NB4 (cell line): ENCODE results near the gene TMCO6.

ENCODE experiments used
- MYC ChIP-seq: IDR thresholded peaks from 2 replicates; pipeline ENCODE4 v1.6.1; 2011; ENCODE audit warnings: low read depth, low read length
- POLR2A ChIP-seq: IDR thresholded peaks from 2 replicates; pipeline ENCODE4 v1.6.1; 2011; ENCODE audit warnings: mild to moderate bottlenecking; ENCODE audit not compliant: insufficient read length; ENCODE audit errors: extremely low read depth
- TF ChIP-seq, protein P1 (sequence below): IDR thresholded peaks from one replicate; pipeline ENCODE4 v1.5.1; 2012; ENCODE audit warnings: low read depth, low read length
- TF ChIP-seq, protein P2 (sequence below): IDR thresholded peaks from 2 replicates; pipeline ENCODE4 v1.6.1; 2011; ENCODE audit warnings: low read depth, low read length

DNA sequence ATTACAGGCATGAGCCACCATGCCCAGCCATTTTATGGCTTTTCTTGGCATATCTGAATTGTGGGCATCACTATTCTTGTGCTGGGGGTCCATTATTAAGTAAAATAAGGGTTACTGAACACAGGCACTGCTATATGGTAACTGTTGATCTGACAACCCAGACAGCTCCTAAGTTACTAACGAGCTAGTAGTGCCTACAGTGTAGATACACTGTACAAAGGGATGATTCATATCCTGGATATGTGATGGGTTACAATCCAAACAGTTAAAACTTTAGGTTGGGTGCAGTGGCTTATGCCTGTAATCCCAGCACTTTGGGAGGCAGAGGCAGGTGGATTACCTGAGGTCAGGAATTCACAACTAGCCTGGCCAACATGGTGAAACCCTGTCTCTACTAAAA is 10.5 kb upstream of the TMCO6 start:
- TF ChIP-seq, protein P1, sequence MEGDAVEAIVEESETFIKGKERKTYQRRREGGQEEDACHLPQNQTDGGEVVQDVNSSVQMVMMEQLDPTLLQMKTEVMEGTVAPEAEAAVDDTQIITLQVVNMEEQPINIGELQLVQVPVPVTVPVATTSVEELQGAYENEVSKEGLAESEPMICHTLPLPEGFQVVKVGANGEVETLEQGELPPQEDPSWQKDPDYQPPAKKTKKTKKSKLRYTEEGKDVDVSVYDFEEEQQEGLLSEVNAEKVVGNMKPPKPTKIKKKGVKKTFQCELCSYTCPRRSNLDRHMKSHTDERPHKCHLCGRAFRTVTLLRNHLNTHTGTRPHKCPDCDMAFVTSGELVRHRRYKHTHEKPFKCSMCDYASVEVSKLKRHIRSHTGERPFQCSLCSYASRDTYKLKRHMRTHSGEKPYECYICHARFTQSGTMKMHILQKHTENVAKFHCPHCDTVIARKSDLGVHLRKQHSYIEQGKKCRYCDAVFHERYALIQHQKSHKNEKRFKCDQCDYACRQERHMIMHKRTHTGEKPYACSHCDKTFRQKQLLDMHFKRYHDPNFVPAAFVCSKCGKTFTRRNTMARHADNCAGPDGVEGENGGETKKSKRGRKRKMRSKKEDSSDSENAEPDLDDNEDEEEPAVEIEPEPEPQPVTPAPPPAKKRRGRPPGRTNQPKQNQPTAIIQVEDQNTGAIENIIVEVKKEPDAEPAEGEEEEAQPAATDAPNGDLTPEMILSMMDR: no peak
- TF ChIP-seq POLR2A: no peak
- TF ChIP-seq MYC: no peak
- TF ChIP-seq, protein P2, sequence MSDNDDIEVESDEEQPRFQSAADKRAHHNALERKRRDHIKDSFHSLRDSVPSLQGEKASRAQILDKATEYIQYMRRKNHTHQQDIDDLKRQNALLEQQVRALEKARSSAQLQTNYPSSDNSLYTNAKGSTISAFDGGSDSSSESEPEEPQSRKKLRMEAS: no peak
